ENCODE measurements around the gene ITGB5. TPM values are rescaled to one million over a fixed set of nuclear protein-coding genes. Genes with fewer than 3 reads are reported as not detected.
A peak's percentile ranks its signal among the peaks of the same experiment; 100 is the strongest.

ITGB5 gene
- total RNA-seq, 2 donors from 2014 or later = 576 to 592 TPM

DNA sequence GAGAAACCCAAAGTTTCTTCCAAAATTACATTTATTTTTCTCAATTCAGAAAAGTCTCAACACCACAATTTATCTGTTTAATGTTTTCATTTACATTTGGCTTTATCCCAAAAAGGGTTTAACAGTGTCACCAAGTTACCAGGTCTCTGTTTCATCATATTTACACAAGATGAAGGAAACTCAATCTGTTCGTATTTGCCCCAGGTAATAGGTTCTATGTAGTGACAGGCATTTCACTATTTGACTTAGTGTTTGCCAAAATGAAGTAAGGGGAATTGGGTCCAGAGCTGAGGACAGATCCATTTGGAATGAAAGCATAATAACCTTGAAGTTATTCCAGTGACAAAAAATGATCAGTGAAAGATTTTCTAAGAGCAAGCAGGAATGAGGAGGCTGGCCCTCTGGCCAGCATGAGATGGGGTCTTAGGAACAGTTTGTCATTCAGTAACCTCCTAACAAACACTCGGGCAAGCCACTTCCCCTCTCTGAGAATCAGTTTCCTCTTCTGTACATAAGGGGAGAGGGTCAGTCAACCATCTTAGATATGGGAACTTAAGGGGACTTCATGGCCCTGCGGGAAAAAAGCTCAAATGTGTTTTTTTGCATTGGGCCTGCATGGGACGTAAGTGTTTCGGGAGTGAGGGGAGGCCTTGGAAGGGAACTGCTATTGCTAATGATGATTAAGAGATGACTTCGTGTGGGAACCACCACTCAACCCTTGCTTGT is 125.1 kb downstream of the ITGB5 start:
- Histone ChIP-seq H3K4me1 (ENCODE audit: control insufficient read depth in 1 of 2, low read depth in 2 of 2) (peaks cover 6 to 19% of the 10 kb centered on the region in 2 donors), H3K9me3 (no peaks in the 10 kb centered on the region), H3K4me3 (no peak overlapping the region), H3K27me3 (replicated peaks; ENCODE audit: insufficient read depth) (no peaks in the 10 kb centered on the region), H3K27ac (peak overlapping the region; percentile 40 to 62), H3K36me3 (peaks cover 42% of the 10 kb centered on the region)
- no peak for ATAC-seq (ENCODE audit: insufficient number of reproducible peaks, low FRiP score, low read depth)
- no peak for DNase-seq (ENCODE audit: low spot score)
- TF ChIP-seq, protein P1, sequence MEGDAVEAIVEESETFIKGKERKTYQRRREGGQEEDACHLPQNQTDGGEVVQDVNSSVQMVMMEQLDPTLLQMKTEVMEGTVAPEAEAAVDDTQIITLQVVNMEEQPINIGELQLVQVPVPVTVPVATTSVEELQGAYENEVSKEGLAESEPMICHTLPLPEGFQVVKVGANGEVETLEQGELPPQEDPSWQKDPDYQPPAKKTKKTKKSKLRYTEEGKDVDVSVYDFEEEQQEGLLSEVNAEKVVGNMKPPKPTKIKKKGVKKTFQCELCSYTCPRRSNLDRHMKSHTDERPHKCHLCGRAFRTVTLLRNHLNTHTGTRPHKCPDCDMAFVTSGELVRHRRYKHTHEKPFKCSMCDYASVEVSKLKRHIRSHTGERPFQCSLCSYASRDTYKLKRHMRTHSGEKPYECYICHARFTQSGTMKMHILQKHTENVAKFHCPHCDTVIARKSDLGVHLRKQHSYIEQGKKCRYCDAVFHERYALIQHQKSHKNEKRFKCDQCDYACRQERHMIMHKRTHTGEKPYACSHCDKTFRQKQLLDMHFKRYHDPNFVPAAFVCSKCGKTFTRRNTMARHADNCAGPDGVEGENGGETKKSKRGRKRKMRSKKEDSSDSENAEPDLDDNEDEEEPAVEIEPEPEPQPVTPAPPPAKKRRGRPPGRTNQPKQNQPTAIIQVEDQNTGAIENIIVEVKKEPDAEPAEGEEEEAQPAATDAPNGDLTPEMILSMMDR (IDR thresholded peaks at IDR 0.05) = no peak

DNA sequence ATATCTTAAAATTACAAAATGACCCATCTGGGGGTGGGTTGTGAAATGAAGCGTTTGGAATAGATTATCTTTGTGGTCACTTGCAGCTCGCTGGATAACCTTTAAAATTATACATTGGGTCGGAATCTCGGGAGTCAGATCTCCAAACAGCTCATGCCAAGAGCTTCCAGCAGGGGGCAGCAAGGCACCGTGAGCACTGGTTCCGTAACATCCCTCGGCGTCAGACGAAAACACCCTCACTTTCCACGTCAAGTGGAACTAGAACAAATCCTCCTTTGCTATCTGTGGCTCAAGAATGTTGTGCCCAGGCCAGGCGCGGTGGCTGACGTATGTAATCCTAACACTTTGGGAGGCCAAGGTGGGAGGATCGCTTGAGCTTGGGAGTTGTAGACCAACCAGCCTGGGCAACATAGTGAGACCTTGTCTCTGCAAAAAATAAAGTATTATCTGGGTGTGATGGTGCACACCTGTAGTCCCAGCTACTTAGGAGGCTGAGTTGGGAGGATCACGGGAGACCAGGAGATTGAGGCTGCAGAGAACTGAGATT is 125.8 kb downstream of the ITGB5 start:
- no peaks in the 10 kb centered on the region for H3K27me3 ChIP-seq (replicated peaks; ENCODE audit: insufficient read depth)
- H3K4me1 ChIP-seq (ENCODE audit: control insufficient read depth in 1 of 2, low read depth in 2 of 2) = peaks cover 6 to 19% of the 10 kb centered on the region in 2 donors
- peak overlapping the region; percentile 38 for H3K4me3 ChIP-seq
- ATAC-seq (ENCODE audit: insufficient number of reproducible peaks, low FRiP score, low read depth) (peak; percentile 89), DNase-seq (ENCODE audit: low spot score) (peak; percentile 83)
- TF ChIP-seq, protein P1 (IDR thresholded peaks at IDR 0.05) = peak; percentile 95
- H3K36me3 ChIP-seq = peaks cover 37% of the 10 kb centered on the region
- no peaks in the 10 kb centered on the region for H3K9me3 ChIP-seq
- peak overlapping the region; percentile 47 to 62 for H3K27ac ChIP-seq

DNA sequence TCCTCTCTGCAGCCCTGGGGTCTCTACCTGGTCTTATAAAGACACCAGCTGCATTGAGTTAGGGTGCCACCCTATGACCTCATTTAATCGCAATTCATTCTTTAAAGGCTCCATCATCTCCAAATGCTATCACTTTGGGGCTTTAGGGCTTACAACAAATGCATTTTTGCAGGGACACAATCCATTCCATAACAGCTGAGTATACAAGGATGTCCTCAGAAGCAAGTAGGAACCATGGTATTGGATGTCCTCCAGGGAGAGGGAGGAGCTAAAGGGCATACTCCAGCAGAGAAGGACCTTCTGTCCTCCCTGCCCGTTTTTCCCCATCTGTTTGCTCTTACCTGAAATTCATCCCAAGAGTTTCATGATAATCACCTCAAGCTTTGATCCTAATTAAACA is 126.6 kb downstream of the ITGB5 start:
- H3K36me3 ChIP-seq = peaks cover 30% of the 10 kb centered on the region
- no peak overlapping the region for H3K27ac ChIP-seq
- TF ChIP-seq, protein P1 (IDR thresholded peaks at IDR 0.05) = no peak
- no peaks in the 10 kb centered on the region for H3K27me3 ChIP-seq (replicated peaks; ENCODE audit: insufficient read depth)
- peaks cover 6 to 19% of the 10 kb centered on the region in 2 donors for H3K4me1 ChIP-seq (ENCODE audit: control insufficient read depth in 1 of 2, low read depth in 2 of 2)
- no peak overlapping the region for H3K4me3 ChIP-seq
- no peak for DNase-seq (ENCODE audit: low spot score)
- ATAC-seq (ENCODE audit: insufficient number of reproducible peaks, low FRiP score, low read depth) = no peak
- no peaks in the 10 kb centered on the region for H3K9me3 ChIP-seq

DNA sequence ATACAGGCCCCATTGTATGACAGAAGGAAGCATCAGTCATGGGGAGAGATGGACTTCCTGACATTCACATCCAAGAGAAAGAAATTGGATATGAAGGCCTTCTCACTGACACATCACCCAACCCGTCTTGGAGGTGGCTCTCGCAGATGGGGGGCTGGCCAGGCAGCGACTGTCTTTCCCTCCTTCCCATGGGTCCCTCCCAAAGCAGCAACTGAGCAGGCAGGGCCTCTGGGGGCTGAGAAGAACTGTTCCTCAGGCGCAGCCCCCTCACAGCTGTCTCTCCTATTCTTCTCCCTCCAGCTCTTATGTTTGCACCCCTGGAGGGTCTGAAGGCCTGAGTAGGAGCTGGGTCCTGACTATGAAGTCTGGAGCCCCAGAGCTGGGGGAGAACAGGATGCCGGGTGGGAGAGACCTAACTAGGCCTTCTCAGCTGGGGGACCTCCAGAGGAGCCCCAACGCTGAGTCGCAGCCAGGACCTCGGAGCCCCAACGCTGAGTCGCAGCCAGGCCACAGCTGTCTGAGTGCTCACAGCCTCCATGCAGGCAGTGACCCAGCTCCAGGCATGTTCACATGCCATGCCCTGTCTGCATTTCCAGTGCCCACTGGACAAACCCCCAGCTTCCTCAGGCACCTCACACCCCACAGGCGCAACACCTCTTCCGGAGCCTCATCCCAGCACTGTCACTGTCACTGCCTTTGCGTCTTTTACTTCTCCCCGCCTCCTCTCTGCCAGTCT is 127.3 kb downstream of the ITGB5 start:
- H3K9me3 ChIP-seq = no peaks in the 10 kb centered on the region
- peaks cover 22% of the 10 kb centered on the region for H3K36me3 ChIP-seq
- no peak for ATAC-seq (ENCODE audit: insufficient number of reproducible peaks, low FRiP score, low read depth)
- no peak overlapping the region for H3K4me3 ChIP-seq
- H3K4me1 ChIP-seq (ENCODE audit: control insufficient read depth in 1 of 2, low read depth in 2 of 2) = peaks cover 6 to 19% of the 10 kb centered on the region in 2 donors
- no peak overlapping the region for H3K27ac ChIP-seq
- no peak for DNase-seq (ENCODE audit: low spot score)
- no peaks in the 10 kb centered on the region for H3K27me3 ChIP-seq (replicated peaks; ENCODE audit: insufficient read depth)
- TF ChIP-seq, protein P1 (IDR thresholded peaks at IDR 0.05) = no peak

Measured in thoracic aorta (tissue), 2 donors.